T-helper 17 cell (primary cell): ENCODE measurements around the gene PARS2. TPM values are rescaled to one million over a fixed set of nuclear protein-coding genes. Genes with fewer than 3 reads are reported as not detected.

Source experiments
- total RNA-seq, 4 donors: library from RNA in 2 of 4; stranded (reverse) in 2 of 4; gene quantifications; one replicate each; pipeline ENCODE4 v1.2.3 and lab custom pipeline; 2022 to 2026

The PARS2 gene
- total RNA-seq, 2 donors from 2014 or later = 0.37 to 0.80 TPM

Other genes with a start within 250 kb of the PARS2 start
- under 1 TPM; 0.67 to 0.78 TPM for gene ACOT11, start 216.3 kb downstream of the PARS2 start, total RNA-seq
- not detected for gene FAM151A, start 141.0 kb downstream of the PARS2 start, total RNA-seq
- gene MROH7, start 122.7 kb downstream of the PARS2 start, total RNA-seq = under 1 TPM; 0.37 to 0.77 TPM
- 1 to 10 TPM; 9.1 to 9.7 TPM for gene TTC4, start 48.7 kb downstream of the PARS2 start, total RNA-seq
- gene TTC22, start 36.8 kb upstream of the PARS2 start, total RNA-seq = 10 to 100 TPM; 10.4 to 11.2 TPM
- gene DHCR24, start 122.7 kb upstream of the PARS2 start, total RNA-seq = 1 to 10 TPM; 1.6 to 2.8 TPM
- gene TMEM61, start 216.1 kb upstream of the PARS2 start, total RNA-seq = not detected
- under 1 TPM in 1 of 2 donors, not detected in 1; 0.07 TPM for gene BSND, start 234.4 kb upstream of the PARS2 start, total RNA-seq